GM21423 (cell line): ENCODE measurements around the gene STAT4.
A peak's percentile ranks its signal among the peaks of the same experiment; 100 is the strongest.

Experiments used
- ATAC-seq: cut with Tn5 transposase; IDR thresholded peaks from one replicate; pipeline ENCODE4 v1.9.1; 2021; ENCODE audit warnings: mild to moderate bottlenecking, moderate library complexity; ENCODE audit not compliant: unreplicated experiment

STAT4 gene

DNA sequence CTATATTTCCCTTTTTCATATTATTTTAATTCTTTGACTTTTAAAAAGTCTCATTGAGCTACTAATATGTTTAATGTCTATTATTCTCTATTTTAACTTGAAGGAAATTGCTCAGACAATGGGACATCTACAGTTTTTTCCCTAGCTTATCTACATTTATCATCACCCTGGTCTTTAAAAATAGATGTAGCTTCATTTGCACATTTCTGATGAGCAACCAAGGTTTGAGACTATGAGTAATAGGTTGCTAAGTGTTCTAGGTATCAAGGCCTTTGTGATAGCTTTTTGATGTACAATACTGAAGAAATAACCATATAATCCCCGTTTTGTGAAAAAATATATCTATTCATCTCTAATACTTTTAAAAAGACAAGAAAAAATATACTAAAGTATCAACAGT is 47.0 kb downstream of the STAT4 start:
- no peak for ATAC-seq

DNA sequence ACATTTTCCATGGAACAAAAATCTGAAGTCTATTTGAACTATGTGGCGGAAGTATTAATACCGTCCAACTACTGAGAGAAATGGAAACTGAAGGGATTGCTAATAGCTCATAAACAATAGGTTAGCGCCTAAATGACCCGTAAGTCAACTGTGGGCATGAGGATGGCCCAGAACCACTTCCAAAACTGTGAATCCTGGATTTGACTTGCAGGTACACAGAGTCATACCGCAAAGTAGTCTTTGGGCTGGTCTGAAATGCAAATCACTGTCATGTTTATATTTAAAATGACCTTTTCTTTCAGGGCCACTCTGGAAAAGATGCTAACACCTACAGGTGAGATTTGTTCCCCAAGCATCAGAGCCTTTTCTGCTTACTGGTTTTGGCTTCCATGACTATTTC is 50.6 kb downstream of the STAT4 start:
- no peak for ATAC-seq

DNA sequence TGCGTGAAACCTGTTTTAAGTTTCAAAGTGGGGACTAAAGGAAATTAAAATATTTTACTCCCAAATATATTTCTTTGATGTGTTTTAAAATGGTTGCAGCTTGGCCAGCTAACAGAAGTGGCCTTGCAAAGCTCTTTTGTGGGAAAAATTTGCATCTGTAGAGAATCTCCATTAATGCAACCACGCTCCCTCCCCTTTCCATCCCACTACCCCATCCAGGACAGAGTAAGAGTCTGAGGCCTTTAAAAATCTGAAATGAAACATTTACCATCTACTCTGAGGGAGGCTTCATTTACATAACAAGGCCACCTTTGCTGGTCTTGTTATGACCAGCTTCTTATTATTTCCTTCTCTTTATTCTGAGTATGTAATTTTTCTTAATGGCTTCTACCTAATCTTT is 63.5 kb downstream of the STAT4 start:
- no peak for ATAC-seq

DNA sequence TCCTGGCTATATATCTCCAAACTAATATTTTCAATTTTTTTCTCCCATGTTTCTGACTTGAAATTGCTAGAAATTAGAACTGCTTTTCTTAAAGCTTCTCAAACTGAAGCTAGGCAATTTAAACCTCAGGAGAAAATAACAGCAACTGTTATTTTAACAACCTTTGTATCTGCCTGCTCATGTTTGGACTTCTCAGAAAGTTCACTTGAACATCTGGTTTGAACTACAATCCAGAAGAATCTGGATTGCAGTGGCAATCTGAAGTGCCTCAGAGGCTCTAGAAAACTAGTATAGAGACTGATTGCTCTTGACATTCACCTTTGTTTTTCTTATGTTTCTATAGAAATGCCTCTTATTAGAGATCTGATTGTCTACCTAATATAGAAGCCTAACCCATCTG is 64.1 kb downstream of the STAT4 start:
- ATAC-seq = no peak

DNA sequence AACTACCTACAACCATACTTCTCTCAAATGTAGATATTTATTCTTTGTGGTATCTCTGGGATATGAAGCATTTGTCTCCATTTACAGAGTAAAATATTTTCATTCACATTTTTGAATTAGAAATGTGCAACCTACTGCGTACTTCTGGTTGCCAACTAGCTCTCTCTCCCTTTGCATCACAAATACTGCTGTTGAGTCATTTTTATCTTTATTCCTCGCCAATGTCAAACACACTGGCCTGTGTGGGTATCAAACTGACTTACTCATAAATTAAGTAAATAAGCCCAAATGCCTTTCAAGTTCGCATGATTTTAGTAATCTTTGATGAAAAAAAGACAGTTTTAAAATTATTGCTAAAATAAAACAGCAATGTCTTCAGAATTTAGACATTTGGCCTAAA is 67.3 kb downstream of the STAT4 start:
- ATAC-seq = no peak

DNA sequence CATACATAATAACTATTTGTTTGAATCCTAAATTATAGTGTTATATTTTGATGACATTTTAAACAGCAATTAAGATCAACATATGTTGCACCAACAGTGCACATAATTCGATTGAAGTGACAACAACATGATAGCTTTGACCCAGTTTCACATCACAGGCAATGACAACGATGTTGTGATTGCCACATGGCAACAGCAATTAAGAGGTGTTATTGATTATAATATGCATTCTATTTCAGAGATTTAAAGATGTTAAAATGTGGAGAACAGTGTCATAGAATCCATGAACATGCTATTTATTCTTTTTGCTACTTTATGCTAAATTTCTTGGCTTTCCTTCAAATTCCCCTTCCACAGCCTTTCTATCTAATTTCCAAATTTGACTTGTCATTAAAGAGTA is 68.5 kb downstream of the STAT4 start:
- no peak for ATAC-seq

DNA sequence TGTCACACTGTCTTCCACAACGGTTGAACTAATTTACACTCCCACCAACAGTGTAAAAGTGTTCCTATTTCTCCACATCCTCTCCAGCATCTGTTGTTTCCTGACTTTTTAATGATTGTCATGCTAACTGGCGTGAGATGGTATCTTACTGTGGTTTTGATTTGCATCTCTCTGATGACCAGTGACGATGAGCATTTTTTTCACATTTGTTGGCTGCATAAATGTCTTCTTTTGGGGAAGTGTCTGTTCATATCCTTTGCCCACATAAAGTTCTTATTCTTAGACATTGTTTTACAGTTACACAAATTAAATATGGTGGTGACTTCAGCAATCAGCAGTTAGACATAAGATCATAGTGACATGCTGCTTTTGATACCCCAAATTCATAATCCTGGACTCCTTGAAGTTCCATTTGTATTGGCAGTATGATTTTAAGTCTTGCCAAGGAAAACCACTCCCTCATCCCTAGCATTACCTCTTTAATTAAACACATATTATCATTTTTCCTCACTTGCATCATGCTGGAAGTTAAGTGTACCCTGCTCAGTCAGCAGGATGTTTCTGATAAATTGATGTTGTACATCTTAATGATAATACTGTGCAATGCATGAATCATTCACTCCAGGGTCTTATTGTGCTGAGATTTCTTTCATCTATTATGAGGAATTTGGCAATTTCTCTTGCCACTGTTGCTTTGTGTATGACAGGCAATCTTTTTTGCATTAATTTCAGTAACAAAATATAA is 69.2 kb downstream of the STAT4 start:
- ATAC-seq = no peak

DNA sequence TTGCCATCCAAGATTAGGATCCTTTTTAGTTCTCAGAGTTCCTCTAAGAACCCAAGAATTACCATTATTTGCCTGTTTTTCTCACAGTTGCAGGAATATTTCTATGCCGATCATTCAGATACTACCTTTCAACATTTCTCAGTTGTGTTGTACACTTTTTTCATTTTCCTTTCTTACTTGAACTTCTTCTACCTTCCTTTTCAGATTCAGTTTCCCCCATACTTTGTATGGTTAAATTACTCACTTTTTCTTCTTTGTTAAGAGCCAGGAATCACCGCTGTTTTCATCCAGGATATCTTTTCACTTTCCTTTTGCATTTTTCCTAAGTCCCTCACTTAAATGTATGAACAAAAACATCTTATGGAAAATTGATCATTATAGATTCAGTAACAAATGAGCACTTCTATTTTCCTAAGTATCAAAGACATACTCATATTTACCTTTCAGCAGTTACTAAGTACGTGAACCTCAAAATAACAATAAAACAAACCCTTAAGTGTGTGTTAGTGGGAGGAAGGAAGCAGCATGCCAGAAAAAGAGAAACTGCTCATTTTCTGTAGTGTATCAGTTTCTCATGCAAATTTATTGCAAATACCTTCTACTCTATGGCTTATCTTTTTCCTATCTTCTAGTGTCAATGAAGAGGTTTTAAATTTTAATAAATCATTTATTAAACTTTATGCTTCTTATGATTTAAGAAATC is 72.5 kb downstream of the STAT4 start:
- ATAC-seq = no peak

DNA sequence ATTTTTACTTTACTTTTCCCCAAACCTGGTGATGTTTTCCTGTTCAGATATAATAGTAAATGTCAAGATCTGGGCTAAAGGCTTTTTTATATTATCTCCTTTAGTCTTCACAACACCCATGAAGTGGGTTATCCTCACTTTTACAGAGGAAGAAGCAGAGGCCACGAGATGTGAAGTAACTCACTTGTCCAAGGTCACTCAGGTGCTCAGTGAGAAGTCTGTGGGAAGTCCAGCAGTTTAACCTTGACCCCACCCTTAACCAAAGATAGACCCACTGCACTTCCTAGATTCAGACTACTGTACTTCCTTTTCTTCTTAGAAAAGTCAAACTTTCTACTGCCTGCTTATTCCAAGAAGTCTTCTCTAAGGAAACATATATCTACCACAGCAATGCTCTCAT is 80.5 kb downstream of the STAT4 start:
- no peak for ATAC-seq

DNA sequence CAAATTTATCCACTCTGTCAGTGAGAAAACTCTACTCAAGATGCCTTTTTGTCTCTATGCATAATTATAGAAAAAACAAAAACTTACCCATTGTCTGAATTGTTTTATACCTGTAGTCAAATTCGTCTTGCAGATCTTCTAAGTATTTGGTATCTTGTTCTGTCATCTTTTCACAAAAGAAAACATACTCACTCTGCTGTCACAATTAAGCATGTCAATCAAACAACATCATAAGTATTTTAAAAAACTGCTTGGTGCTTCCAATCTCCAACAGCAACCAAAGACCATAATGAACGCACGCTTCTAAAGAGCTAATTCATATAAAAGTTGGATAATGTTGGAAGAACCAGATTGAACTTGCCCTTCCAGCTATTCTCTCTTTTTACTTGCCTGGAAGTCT is 81.2 kb downstream of the STAT4 start:
- no peak for ATAC-seq

DNA sequence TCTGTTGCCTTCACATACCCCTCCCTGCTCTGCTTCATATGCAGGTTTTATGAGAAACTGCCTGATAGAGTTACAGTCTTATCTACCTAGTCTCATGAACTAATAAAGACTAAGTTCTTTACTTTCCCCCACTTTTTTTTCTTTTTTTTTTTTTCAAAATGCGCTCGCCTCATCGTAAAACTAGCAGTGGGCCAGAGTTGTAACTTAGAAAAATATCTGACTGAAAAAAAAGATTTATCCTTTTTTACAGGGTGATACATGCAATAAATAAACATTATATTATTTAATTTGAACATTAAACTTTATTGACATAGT is 83.9 kb downstream of the STAT4 start:
- no peak for ATAC-seq

DNA sequence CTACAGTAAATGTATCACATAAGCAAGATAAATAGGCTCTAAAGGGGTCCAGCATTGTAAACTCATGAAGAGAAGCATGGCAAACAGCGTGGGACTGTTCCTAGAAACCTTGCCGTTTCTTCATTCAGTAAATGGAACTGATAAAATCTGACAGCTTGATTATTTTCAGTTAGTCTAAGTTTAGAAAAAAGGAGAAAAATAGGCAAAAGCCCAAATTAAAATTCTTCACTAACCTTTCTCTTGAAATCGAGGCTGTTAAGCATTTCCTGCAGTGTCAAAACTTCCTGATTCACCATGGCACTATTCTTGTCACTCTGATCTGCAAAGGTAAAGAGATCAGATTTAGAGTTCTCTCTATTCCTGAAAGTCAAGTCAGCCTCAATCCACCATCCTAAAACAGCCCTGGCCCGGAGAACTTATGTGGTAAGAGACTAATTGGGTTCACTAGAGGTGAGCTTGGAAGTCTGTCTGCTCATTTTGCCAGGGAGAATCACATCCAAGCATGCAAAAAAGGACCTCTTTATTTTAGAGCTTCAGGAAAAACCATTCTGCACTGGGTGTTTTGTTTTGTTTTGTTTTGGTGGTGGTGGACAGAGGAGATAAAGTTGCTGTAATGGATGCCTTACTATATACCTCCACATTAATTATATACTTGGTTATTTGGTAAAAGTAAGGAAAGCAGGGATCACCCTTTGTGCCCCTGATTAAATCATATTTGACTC is 84.4 kb downstream of the STAT4 start:
- ATAC-seq = no peak

DNA sequence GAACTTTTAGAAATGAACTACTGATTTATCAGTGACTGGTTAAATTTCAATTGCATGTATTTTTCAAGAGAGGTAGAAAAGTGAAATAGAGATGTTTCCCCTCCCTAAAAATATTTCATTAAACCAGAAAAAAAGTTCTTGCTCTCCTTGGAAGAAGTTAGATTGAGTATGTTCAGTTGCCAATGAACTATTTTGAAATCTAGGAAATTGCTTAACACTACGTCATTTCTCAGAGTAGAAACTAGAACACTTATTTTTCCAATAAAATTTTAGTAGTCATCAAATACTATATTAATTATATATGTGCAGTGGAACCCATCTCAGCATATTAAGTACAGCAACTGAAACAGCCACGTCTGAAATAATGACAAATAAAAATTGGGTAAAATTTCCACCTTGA is 85.0 kb downstream of the STAT4 start:
- ATAC-seq = no peak

DNA sequence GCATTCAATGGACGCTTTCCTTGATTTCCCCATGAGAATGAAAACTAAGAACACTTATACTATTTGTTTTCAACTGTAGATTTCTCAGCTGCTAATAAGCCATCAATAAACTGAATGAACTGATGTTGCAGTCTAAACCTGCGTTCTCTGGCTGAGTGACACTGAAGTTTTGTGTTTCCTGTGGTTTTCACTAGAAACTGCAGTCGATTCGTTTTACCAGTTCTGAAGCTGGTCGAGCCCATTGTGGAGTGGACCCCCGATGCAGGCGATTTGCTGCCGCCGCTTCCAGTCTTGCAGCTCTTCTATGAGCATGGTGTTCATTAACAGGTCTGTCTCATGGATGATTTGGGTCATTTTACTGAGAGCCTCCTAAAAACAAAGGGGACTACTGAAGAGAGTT is 86.2 kb downstream of the STAT4 start:
- no peak for ATAC-seq

DNA sequence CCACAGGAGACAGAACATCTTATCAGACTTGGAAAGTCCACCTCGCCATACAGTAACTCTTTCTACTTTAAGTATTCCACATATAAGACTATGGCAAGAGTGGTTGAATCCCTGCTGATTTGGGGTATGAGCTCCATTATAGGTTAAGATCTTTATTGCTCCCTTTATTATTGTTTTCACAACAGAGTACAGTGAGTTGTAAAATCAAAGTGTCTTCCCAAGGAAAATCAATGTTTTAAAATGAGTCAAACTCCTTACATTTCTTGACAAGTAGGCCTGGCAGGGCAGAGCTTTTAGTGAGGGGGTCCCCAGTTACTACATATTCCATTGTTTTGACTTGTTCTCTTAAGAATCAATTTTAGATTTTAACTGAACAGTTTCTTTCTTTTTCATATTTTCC is 87.2 kb downstream of the STAT4 start:
- ATAC-seq = no peak

DNA sequence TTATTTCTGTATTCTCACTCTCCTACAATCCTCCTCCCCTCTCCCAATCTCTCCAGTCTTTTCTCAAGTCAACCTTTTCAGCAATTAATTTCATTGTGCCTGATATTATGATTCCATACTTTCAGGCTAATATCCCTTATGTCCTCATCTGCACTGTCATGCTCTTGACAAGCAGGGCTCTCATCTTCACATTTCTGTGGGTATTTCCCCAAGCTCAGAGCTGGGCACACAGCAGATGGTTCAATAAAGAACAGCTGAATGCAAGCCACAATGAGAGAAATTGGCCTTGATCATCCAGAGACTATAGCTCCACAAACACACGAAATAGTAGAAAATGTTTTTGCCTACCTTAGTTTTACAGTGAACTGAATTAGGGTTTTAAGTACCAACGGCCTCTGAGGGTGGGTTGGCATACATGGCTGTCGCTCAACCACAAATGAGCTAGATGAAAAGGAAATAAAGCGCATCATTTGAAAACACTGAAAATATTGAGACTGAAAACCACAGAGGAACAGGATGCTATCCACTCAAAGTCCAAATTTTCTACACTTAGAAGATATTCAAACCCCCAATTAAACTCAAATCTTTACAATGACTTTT is 89.3 kb downstream of the STAT4 start:
- ATAC-seq = no peak

DNA sequence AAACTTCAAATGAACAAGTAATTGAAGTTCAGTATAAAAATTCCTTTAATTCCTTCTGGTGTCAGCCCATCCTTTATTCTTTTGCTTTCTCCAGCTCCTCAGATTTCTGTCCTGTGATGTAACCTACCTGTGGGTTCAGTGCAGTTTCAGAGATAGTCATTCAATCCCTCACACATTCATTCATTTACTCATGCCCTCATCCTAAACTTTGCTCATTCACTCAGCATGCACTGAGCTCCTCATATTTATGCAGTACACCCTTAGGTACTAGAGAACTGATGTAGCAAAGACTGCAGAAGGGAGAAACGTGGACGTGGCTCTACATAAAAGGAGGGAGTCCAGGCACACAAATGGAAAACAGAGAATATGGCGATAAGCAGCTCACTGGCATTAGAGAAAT is 91.5 kb downstream of the STAT4 start:
- ATAC-seq = no peak

DNA sequence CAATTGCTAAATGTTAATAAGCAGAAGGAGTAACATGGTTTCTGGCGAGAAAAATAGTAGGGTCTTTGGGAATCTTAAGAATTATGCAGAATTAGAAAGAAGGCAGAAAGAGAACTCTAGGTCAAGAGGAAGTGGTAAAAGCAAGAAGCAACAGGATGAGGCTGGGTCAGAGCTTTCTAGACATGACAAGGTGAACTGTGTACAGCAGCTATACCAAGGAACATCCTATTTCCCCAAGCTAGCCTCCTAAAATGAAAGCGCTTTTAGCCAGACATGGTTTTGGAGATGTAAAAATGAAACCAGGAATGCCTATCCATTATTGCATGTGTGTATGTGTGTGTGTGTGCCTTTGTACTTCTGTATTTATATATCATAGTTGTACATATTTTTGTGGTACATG is 94.6 kb downstream of the STAT4 start:
- ATAC-seq = peak; percentile 45

DNA sequence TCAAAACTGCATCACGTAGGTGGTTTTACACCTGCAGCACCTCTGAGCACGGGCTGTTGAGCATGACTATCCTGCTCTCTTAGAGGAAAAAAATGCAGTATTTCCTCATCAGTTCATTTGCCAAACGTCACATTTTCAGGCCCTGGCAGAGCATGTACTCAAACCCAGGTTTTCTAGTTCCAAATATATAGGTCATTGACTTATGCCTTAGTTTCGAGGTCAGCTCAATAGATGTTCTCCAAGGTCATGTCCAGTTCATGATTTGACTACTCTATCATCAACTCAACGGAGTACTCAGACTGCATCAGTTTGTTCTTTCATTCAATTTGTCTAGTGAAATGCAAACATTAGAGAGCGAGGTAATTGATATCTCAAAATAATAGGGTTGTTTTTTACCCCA is 97.5 kb downstream of the STAT4 start:
- no peak for ATAC-seq

DNA sequence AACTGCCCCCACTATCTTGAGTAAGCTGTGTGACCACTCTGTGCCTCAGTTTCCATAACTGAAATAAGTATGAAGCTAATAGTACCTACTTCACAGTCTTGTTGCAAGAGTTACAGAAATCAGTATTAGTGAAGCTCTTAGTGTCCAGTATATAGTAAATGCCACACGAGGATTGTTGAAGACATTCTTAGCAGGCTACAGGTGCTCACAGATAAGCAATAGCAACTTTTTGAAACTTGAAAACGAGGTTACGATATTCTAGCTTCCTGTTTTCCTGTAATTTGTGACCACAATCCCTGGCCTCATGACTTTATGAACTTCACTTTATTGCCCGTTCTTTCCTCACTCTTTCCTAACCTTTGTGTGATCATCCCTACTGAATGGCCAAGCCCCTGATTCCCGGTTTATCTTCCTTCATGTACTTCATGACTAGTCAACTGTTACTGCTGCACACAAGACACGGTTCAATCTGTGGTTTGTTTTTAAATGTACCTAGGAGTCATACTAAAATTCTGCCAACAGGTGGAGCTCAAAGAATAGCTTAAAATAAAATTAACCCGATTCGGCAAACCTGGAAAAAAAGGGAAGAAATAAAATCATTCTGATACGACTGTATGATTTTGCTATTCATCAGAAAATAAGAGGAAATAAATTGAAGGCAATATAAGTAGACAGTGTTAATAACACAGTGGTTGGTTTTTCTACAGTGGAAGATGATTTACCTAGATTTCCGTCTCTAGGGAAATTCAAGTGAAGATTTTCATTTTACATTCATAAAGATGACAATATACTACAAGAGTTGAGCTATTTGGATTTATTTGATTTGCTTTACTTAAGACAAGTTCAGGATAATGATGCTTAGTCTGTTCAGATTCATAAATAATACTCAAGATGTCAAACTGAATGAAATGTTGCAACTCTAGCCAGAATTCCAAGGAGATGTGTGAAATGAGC is 98.7 kb downstream of the STAT4 start:
- no peak for ATAC-seq

DNA sequence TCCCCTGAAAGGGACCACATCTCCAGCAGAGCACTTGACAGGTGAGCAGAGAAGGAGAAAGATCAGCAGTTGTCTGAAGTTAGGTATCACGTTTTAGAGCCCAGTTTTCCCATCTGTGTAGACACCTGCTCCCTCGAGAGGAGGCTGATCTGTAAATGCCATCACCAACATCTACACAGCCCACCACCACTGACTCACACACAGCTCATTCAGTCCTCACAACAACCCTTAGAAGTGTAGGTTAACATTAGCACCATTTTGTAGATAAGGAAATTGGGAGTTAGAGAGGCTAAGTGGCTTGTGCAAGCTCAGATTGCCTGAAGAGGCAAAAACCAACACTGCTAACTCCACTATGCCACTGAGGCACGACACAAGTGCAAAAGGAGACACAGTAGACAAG is 99.6 kb downstream of the STAT4 start:
- ATAC-seq = no peak
